Upper lobe of left lung (tissue), 6 donors: ENCODE data around the gene FOCAD. TPM values are rescaled to one million over a fixed set of nuclear protein-coding genes. Genes with fewer than 3 reads are reported as not detected.

ENCODE experiments used
- ATAC-seq, 2 donors: fragments of 200-7000 bp; cut with Tn5 transposase; one replicate each; pipeline ENCODE4 v1.9.1; 2022; ENCODE audit warnings: mild to moderate bottlenecking in 2 of 2, moderate library complexity in 2 of 2; ENCODE audit not compliant: low FRiP score in 2 of 2
- DNase-seq, 2 donors: peaks; one replicate each; pipeline ENCODE4 v3.0.0-alpha.2; 2019 to 2020
- H3K27ac ChIP-seq, 4 donors: fragments of 200-600 bp; sonication (generic); one replicate each; pipeline ENCODE4 v1.5.1; 2016 to 2019
- H3K27me3 ChIP-seq, 4 donors: fragments of 200-600 bp; sonication (generic); one replicate each; pipeline ENCODE4 v1.5.1; 2017 to 2019
- H3K36me3 ChIP-seq, 4 donors: fragments of 200-600 bp; sonication (generic); one replicate each; pipeline ENCODE4 v1.5.1; 2016 to 2019
- H3K4me1 ChIP-seq, 4 donors: fragments of 200-600 bp; sonication (generic); one replicate each; pipeline ENCODE4 v1.5.1; 2018 to 2019
- H3K4me3 ChIP-seq, 4 donors: fragments of 200-600 bp; sonication (generic); one replicate each; pipeline ENCODE4 v1.5.1; 2017 to 2019; ENCODE audit warnings: mild to moderate bottlenecking in 2 of 4, moderate library complexity in 1 of 4
- H3K9me3 ChIP-seq, 4 donors: fragments of 200-600 bp; sonication (generic); one replicate each; pipeline ENCODE4 v1.5.1; 2018 to 2019
- EP300 ChIP-seq, 4 donors: sonication (generic); formaldehyde crosslinking; IDR thresholded peaks; one replicate each; pipeline ENCODE4 v1.5.1; 2017; ENCODE audit warnings: antibody characterized with exemption in 4 of 4, control low read depth in 2 of 4
- POLR2A ChIP-seq, 4 donors: fragments of 450-650 bp; IDR thresholded peaks; one replicate each; pipeline ENCODE4 v1.5.1; 2016 to 2017; ENCODE audit warnings: antibody characterized with exemption in 4 of 4, mild to moderate bottlenecking in 2 of 4
- POLR2AphosphoS5 ChIP-seq, 2 donors: sonication (generic); formaldehyde crosslinking; IDR thresholded peaks; one replicate each; pipeline ENCODE4 v1.5.1; 2017; ENCODE audit warnings: antibody characterized with exemption in 2 of 2
- WGBS, 2 donors: methylation state at CpG; one replicate each; pipeline ENCODE4 v1.1.5; 2017 to 2018; 5-methylcytosine and 5-hydroxymethylcytosine counted together
- total RNA-seq, 6 donors: library from RNA; depleted of rRNA in 4 of 6; stranded (reverse); fragments of >200 nt in 4 of 6; gene quantifications; one replicate each; pipeline versions ENCODE4 v1.1.0 to v1.2.1, GENCODE V29; 2016 to 2021
- TF ChIP-seq, protein P1 (sequence below), 6 experiments: fragments of 450-650 bp in 4 of 6; fragments of 200-600 bp in 2 of 6; sonication (generic) in 2 of 6; IDR thresholded peaks; one replicate each; pipeline ENCODE4 v1.5.1; 2016 to 2019; ENCODE audit warnings: antibody characterized with exemption in 6 of 6
- donor health status: DM: no; HTN: no; CAD: no; lungs with moderate emphysema.
- donor health status: DM: no; HTN: yes; CAD: no; lungs with severe emphysema.

Gene FOCAD
- total RNA-seq, 6 donors from 2014 or later, result 21.0 to 83.8 (median 28.3) TPM

GRCh38 chr9:20870115-20870514, 186.1 kb downstream of the FOCAD start:
- ATAC-seq (no peak), DNase-seq (no peak)
- Histone ChIP-seq H3K9me3 (no peaks in the 10 kb centered on the region), H3K27me3 (no peaks in the 10 kb centered on the region), H3K4me3 (no peak overlapping the region), H3K36me3 (no peaks in the 10 kb centered on the region), H3K27ac (no peak overlapping the region), H3K4me1 (peaks cover 6 to 13% (median 10%) of the 10 kb centered on the region in 4 donors)
- WGBS, 2 donors, result 97% methylated on average over 4 of the region's 4 CpGs
- TF ChIP-seq POLR2A (IDR thresholded peaks at IDR 0.05) (no peak), EP300 (IDR thresholded peaks at IDR 0.05) (no peak)
- TF ChIP-seq, protein P1, sequence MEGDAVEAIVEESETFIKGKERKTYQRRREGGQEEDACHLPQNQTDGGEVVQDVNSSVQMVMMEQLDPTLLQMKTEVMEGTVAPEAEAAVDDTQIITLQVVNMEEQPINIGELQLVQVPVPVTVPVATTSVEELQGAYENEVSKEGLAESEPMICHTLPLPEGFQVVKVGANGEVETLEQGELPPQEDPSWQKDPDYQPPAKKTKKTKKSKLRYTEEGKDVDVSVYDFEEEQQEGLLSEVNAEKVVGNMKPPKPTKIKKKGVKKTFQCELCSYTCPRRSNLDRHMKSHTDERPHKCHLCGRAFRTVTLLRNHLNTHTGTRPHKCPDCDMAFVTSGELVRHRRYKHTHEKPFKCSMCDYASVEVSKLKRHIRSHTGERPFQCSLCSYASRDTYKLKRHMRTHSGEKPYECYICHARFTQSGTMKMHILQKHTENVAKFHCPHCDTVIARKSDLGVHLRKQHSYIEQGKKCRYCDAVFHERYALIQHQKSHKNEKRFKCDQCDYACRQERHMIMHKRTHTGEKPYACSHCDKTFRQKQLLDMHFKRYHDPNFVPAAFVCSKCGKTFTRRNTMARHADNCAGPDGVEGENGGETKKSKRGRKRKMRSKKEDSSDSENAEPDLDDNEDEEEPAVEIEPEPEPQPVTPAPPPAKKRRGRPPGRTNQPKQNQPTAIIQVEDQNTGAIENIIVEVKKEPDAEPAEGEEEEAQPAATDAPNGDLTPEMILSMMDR (IDR thresholded peaks at IDR 0.05), result no peak

DNA sequence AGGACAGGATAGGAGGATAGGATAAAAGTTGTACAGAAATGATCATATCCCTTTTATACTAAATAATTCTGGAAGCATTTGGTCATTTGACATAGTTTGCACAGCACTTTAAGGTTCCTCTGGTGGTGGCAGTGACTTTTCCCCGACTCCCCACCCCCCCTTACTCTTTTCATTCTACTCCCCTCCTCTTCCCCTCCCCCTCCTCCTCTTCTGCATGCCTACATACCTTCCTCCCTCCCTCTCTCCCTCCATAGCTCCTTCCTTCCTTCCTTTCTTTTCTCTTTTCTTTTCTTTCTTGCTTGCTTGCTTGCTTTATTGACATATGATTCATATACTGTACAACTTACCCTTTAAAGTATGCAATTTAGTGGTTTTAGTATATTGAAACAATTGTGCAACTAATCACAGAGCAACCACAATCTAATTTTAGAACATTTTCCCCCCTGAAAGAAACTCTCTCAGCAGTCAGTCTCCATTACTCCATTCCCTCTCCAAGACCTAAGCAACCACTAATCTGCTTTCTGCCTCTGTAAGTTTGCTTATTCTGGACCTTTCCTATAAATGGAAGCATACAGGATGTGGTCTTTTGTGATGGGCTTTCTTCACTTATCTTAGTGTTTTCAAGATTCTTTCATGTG, 188.4 kb downstream of the FOCAD start:
- H3K27ac ChIP-seq, result no peak overlapping the region
- H3K4me1 ChIP-seq, result peaks cover 6 to 13% (median 10%) of the 10 kb centered on the region in 4 donors
- TF ChIP-seq, protein P1 (IDR thresholded peaks at IDR 0.05), result no peak
- no peak for TF ChIP-seq EP300 (IDR thresholded peaks at IDR 0.05)
- TF ChIP-seq POLR2A (IDR thresholded peaks at IDR 0.05), result no peak
- TF ChIP-seq POLR2AphosphoS5 (IDR thresholded peaks at IDR 0.05), result no peak
- ATAC-seq, result no peak
- no peak for DNase-seq
- H3K4me3 ChIP-seq, result no peak overlapping the region
- 44 to 53% methylated on average over 1 of the region's 1 CpG for WGBS, 2 donors
- H3K9me3 ChIP-seq, result no peaks in the 10 kb centered on the region
- H3K27me3 ChIP-seq, result no peaks in the 10 kb centered on the region
- no peaks in the 10 kb centered on the region for H3K36me3 ChIP-seq

GRCh38 chr9:20873240-20873865, 189.3 kb downstream of the FOCAD start:
- 75 to 82% methylated on average over 5 of the region's 5 CpGs for WGBS, 2 donors
- Histone ChIP-seq H3K4me1 (peaks cover 6 to 13% (median 10%) of the 10 kb centered on the region in 4 donors), H3K36me3 (no peaks in the 10 kb centered on the region), H3K27me3 (no peaks in the 10 kb centered on the region), H3K4me3 (no peak overlapping the region), H3K9me3 (no peaks in the 10 kb centered on the region), H3K27ac (no peak overlapping the region)
- TF ChIP-seq EP300 (IDR thresholded peaks at IDR 0.05) (no peak), POLR2A (IDR thresholded peaks at IDR 0.05) (no peak), POLR2AphosphoS5 (IDR thresholded peaks at IDR 0.05) (no peak)
- TF ChIP-seq, protein P1 (IDR thresholded peaks at IDR 0.05), result no peak
- DNase-seq (no peak), ATAC-seq (no peak)

GRCh38 chr9:20880271-20880670, 196.2 kb downstream of the FOCAD start:
- Histone ChIP-seq H3K9me3 (no peaks in the 10 kb centered on the region), H3K36me3 (peaks cover 0 to 7% (median 2%) of the 10 kb centered on the region in 4 donors), H3K4me1 (no peaks in the 10 kb centered on the region), H3K27ac (no peak overlapping the region), H3K27me3 (no peaks in the 10 kb centered on the region), H3K4me3 (no peak overlapping the region)
- ATAC-seq (no peak), DNase-seq (no peak)
- 89 to 91% methylated on average over 2 of the region's 2 CpGs for WGBS, 2 donors
- no peak for TF ChIP-seq POLR2AphosphoS5 (IDR thresholded peaks at IDR 0.05)
- no peak for TF ChIP-seq EP300 (IDR thresholded peaks at IDR 0.05)
- TF ChIP-seq, protein P1 (IDR thresholded peaks at IDR 0.05), result no peak
- no peak for TF ChIP-seq POLR2A (IDR thresholded peaks at IDR 0.05)
